Measurements from ENCODE around the gene CELF2.

DNA sequence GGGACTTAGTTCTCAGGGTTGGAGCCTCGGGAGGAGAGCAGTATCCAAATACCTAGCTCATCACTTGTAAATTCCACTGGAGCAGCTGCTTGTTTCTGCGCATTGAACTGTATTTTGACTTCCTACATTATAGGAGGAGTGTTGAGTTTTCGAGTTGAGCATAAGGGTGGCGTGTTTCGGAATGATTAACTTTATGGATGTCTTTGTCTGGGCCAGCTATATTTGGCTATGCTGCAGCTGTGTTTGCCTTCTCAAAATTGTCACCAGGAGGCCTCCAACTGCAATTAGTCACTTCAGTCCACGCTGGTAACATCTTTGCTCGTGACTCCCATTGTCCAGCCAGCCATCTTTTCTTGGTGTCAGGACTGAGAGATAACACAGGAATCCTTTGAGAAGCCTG lies 9.1 kb downstream of the CELF2 start:
- TF ChIP-seq POLR2A (IDR thresholded peaks at IDR 0.05): no peak
- TF ChIP-seq, protein P1, sequence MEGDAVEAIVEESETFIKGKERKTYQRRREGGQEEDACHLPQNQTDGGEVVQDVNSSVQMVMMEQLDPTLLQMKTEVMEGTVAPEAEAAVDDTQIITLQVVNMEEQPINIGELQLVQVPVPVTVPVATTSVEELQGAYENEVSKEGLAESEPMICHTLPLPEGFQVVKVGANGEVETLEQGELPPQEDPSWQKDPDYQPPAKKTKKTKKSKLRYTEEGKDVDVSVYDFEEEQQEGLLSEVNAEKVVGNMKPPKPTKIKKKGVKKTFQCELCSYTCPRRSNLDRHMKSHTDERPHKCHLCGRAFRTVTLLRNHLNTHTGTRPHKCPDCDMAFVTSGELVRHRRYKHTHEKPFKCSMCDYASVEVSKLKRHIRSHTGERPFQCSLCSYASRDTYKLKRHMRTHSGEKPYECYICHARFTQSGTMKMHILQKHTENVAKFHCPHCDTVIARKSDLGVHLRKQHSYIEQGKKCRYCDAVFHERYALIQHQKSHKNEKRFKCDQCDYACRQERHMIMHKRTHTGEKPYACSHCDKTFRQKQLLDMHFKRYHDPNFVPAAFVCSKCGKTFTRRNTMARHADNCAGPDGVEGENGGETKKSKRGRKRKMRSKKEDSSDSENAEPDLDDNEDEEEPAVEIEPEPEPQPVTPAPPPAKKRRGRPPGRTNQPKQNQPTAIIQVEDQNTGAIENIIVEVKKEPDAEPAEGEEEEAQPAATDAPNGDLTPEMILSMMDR (IDR thresholded peaks at IDR 0.05): no peak
